ENCODE measurements around the gene PRKAR1B. TPM values are rescaled to one million over a fixed set of nuclear protein-coding genes. Genes with fewer than 3 reads are reported as not detected.

PRKAR1B gene
- total and polyA plus RNA-seq, 10 of the 15 experiments (the other 5 are each of a cell fraction or from before 2014, with no cell fraction given) = 1.4 to 45.6 (median 19.3) TPM

GRCh38 chr7:638256-639011 lies 88.6 kb downstream of the PRKAR1B start:
- BruUV-seq (replicated peaks) = no TSS peak
- intact Hi-C loops (cut with micrococcal nuclease; ENCODE audit: unreplicated experiment) = no loop called here
- H3K9ac ChIP-seq (ENCODE audit: control insufficient read depth, insufficient read depth, low read length) = no peak overlapping the region

More at GRCh38 chr7:638256-639011, 88.6 kb downstream of the PRKAR1B start:
- Histone ChIP-seq H3K36me3 (ENCODE audit: control insufficient read depth in 2 of 2, insufficient read depth in 2 of 2, low read length in 1 of 2) (no peaks in the 10 kb centered on the region), H3K4me2 (ENCODE audit: control insufficient read depth, insufficient read depth) (no peak overlapping the region), H3K27me3 (replicated peaks in 1 of 2; ENCODE audit: control insufficient read depth in 2 of 2, insufficient read depth in 2 of 2, low read length in 1 of 2) (no peaks in the 10 kb centered on the region), H2AFZ (ENCODE audit: control insufficient read depth, low read depth, low read length) (no peak overlapping the region), H3K79me2 (ENCODE audit: control insufficient read depth, insufficient read depth, low read length) (no peaks in the 10 kb centered on the region), H3K9me3 (replicated peaks; ENCODE audit: control insufficient read depth, insufficient read depth, low read length) (peaks cover 2% of the 10 kb centered on the region; the same call in 2 of the 3 replicates), H3K4me3 (no peak overlapping the region), H4K20me1 (ENCODE audit: control insufficient read depth, insufficient read depth) (no peaks in the 10 kb centered on the region), H3K27ac (ENCODE audit: control insufficient read depth, insufficient read depth) (no peak overlapping the region), H3K4me1 (ENCODE audit: control insufficient read depth, insufficient read depth, low read length) (no peaks in the 10 kb centered on the region)
- CTCF ChIA-PET = no interaction called here
- DNase-seq (ENCODE audit: low read depth, low spot score) = no peak
- in situ Hi-C loops (cut with MboI) = no loop called here
- 85% methylated on average over 25 of the region's 25 CpGs for WGBS (ENCODE audit: insufficient coverage, insufficient replicate concordance, low lambda C conversion rate, missing lambda C conversion rate)
- no peak for ATAC-seq
- RAD21 ChIA-PET (ENCODE audit: unreplicated experiment) = interaction anchor here (0.7 kb wide), 1 partner anchor 119 kb away, joined by 3 read pairs; the partner anchor contains the start of gene PDGFA
- SMC1A ChIA-PET (ENCODE audit: uncharacterized antibody, unreplicated experiment) = interaction anchor here (0.6 kb wide), 1 partner anchor 191 kb away, joined by 3 read pairs; no protein-coding TSS in a partner anchor
- POLR2A ChIA-PET = no interaction called here
- no peak for TF ChIP-seq SUPT20H (IDR thresholded peaks at IDR 0.05; ENCODE audit: borderline replicate concordance, control insufficient read depth, low read depth, low read length)
- TF ChIP-seq, protein P1, sequence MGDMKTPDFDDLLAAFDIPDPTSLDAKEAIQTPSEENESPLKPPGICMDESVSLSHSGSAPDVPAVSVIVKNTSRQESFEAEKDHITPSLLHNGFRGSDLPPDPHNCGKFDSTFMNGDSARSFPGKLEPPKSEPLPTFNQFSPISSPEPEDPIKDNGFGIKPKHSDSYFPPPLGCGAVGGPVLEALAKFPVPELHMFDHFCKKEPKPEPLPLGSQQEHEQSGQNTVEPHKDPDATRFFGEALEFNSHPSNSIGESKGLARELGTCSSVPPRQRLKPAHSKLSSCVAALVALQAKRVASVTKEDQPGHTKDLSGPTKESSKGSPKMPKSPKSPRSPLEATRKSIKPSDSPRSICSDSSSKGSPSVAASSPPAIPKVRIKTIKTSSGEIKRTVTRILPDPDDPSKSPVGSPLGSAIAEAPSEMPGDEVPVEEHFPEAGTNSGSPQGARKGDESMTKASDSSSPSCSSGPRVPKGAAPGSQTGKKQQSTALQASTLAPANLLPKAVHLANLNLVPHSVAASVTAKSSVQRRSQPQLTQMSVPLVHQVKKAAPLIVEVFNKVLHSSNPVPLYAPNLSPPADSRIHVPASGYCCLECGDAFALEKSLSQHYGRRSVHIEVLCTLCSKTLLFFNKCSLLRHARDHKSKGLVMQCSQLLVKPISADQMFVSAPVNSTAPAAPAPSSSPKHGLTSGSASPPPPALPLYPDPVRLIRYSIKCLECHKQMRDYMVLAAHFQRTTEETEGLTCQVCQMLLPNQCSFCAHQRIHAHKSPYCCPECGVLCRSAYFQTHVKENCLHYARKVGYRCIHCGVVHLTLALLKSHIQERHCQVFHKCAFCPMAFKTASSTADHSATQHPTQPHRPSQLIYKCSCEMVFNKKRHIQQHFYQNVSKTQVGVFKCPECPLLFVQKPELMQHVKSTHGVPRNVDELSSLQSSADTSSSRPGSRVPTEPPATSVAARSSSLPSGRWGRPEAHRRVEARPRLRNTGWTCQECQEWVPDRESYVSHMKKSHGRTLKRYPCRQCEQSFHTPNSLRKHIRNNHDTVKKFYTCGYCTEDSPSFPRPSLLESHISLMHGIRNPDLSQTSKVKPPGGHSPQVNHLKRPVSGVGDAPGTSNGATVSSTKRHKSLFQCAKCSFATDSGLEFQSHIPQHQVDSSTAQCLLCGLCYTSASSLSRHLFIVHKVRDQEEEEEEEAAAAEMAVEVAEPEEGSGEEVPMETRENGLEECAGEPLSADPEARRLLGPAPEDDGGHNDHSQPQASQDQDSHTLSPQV (IDR thresholded peaks at IDR 0.05) = no peak
- TF ChIP-seq NBN (IDR thresholded peaks at IDR 0.05) = no peak
- no peak for TF ChIP-seq REST (IDR thresholded peaks at IDR 0.05; ENCODE audit: low read depth, low read length)
- TF ChIP-seq ESRRA (IDR thresholded peaks at IDR 0.05; ENCODE audit: low read length) = no peak
- TF ChIP-seq, protein P2, sequence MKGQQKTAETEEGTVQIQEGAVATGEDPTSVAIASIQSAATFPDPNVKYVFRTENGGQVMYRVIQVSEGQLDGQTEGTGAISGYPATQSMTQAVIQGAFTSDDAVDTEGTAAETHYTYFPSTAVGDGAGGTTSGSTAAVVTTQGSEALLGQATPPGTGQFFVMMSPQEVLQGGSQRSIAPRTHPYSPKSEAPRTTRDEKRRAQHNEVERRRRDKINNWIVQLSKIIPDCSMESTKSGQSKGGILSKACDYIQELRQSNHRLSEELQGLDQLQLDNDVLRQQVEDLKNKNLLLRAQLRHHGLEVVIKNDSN (IDR thresholded peaks at IDR 0.05; ENCODE audit: borderline replicate concordance, extremely low read length, insufficient read depth, low read depth, low read length) = no peak
- no peak for FAIRE-seq

Data from GM12878 (cell line).